GM12878 (cell line): ENCODE results near the gene PHF20. TPM values are rescaled to one million over a fixed set of nuclear protein-coding genes. Genes with fewer than 3 reads are reported as not detected.
A peak's percentile ranks its signal among the peaks of the same experiment; 100 is the strongest.

Experiments used
- ATAC-seq: fragments of 200-7000 bp; cut with Tn5 transposase; 3 replicates; pipeline ENCODE4 v1.9.1; 2020; ENCODE audit warnings: mild to moderate bottlenecking, moderate library complexity
- BruUV-seq: library from RNA; stranded (reverse); fragments of 400-500 nt; replicated peaks from 2 replicates; lab custom pipeline; 2021; lab: Mats Ljungman, UMichigan
- CTCF ChIA-PET: fragments of 300-600 bp; sonication (Branson Sonifier 250); formaldehyde crosslinking; extraction: SDS; loops from one replicate; lab custom pipeline; 2021; ENCODE audit warnings: inconsistent platforms; lab: Yijun Ruan, JAX
- POLR2A ChIA-PET: fragments of 350-600 bp; formaldehyde crosslinking; extraction: SDS; loops from one replicate; lab custom pipeline; 2021; ENCODE audit warnings: inconsistent platforms; lab: Charles Lee
- RAD21 ChIA-PET: fragments of 300-600 bp; sonication (Branson Sonifier 250); formaldehyde crosslinking; loops from one replicate; lab custom pipeline; 2023; ENCODE audit warnings: antibody characterized with exemption; ENCODE audit not compliant: unreplicated experiment; lab: Charles Lee
- SMC1A ChIA-PET: fragments of 300-600 bp; sonication (Branson Sonifier 250); formaldehyde crosslinking; loops from one replicate; lab custom pipeline; 2023; ENCODE audit not compliant: unreplicated experiment, uncharacterized antibody; lab: Charles Lee
- DNase-seq: peaks from one replicate; pipeline ENCODE4 v3.0.0-alpha.2; 2011; ENCODE audit warnings: low read depth, low spot score
- FAIRE-seq: peaks from 3 replicates; lab custom pipeline; 2011; peaks lifted over from hg19 to GRCh38; lab: Jason Lieb, UNC
- H2AFZ ChIP-seq: 2 replicates; pipeline ENCODE4 v1.6.0; 2011; ENCODE audit warnings: low read depth, low read length, control low read depth; ENCODE audit not compliant: control insufficient read depth
- H3K27ac ChIP-seq: 2 replicates; pipeline ENCODE4 v1.5.1; 2011; ENCODE audit warnings: control low read depth; ENCODE audit not compliant: control insufficient read depth, insufficient read depth
- H3K27me3 ChIP-seq, 2 experiments: replicated peaks in 1 of 2; 2 replicates each; pipeline versions ENCODE4 v1.6.0 to v1.6.1; 2011; ENCODE audit warnings: low read length in 1 of 2; ENCODE audit not compliant: control insufficient read depth in 2 of 2, insufficient read depth in 2 of 2
- H3K36me3 ChIP-seq, 2 experiments: 2 replicates each; pipeline ENCODE4 v1.5.1; 2011; ENCODE audit warnings: low read length in 1 of 2; ENCODE audit not compliant: control insufficient read depth in 2 of 2, insufficient read depth in 2 of 2
- H3K4me1 ChIP-seq: 2 replicates; pipeline ENCODE4 v1.6.1; 2011; ENCODE audit warnings: mild to moderate bottlenecking, low read length, moderate library complexity, mixed read lengths; ENCODE audit not compliant: control insufficient read depth, insufficient read depth
- H3K4me2 ChIP-seq: 2 replicates; pipeline ENCODE4 v1.6.0; 2011; ENCODE audit warnings: control low read depth; ENCODE audit not compliant: control insufficient read depth, insufficient read depth
- H3K4me3 ChIP-seq: fragments of 200-600 bp; sonication (generic); 2 replicates; pipeline ENCODE4 v1.5.1; 2016
- H3K79me2 ChIP-seq: 2 replicates; pipeline ENCODE4 v1.6.0; 2011; ENCODE audit warnings: low read length; ENCODE audit not compliant: control insufficient read depth, insufficient read depth
- H3K9ac ChIP-seq: 2 replicates; pipeline ENCODE4 v1.8.0; 2011; ENCODE audit warnings: low read length, control low read depth, mixed read lengths; ENCODE audit not compliant: control insufficient read depth, insufficient read depth
- H3K9me3 ChIP-seq: replicated peaks from 3 replicates; pipeline ENCODE4 v1.5.1; 2011; ENCODE audit warnings: mild to moderate bottlenecking, low read length; ENCODE audit not compliant: control insufficient read depth, insufficient read depth
- H4K20me1 ChIP-seq: 2 replicates; pipeline ENCODE4 v1.6.0; 2011; ENCODE audit not compliant: control insufficient read depth, insufficient read depth
- ASH2L ChIP-seq: fragments of 300-600, 200-600 bp; sonication (generic); IDR thresholded peaks from 2 replicates; pipeline ENCODE4 v1.6.1; 2017; ENCODE audit warnings: low read depth, mild to moderate bottlenecking, borderline replicate concordance
- BMI1 ChIP-seq: fragments of 450-650 bp; IDR thresholded peaks from 2 replicates; pipeline ENCODE4 v1.6.1; 2016; ENCODE audit warnings: mild to moderate bottlenecking, moderate library complexity, borderline replicate concordance
- KDM1A ChIP-seq: fragments of 200-600 bp; sonication (generic); IDR thresholded peaks from 2 replicates; pipeline ENCODE4 v1.6.1; 2016; ENCODE audit warnings: borderline replicate concordance
- MXI1 ChIP-seq: fragments of 150-350 bp; IDR thresholded peaks from 2 replicates; pipeline ENCODE4 v1.6.1; 2011; ENCODE audit warnings: low read depth, mild to moderate bottlenecking, inconsistent platforms, low read length, improper control_type of control experiment
- MYC ChIP-seq: IDR thresholded peaks from 2 replicates; pipeline ENCODE4 v1.6.1; 2011; ENCODE audit warnings: mild to moderate bottlenecking, low read length, moderate library complexity, inconsistent platforms; ENCODE audit not compliant: insufficient read depth, insufficient replicate concordance, insufficient read length, severe bottlenecking
- SPI1 ChIP-seq: IDR thresholded peaks from 2 replicates; pipeline ENCODE4 v1.6.1; 2011; ENCODE audit warnings: low read depth, mild to moderate bottlenecking, low read length, moderate library complexity, borderline replicate concordance; ENCODE audit not compliant: insufficient read depth
- TCF7 ChIP-seq: IDR thresholded peaks from 2 replicates; pipeline ENCODE4 v1.6.1; 2014; ENCODE audit warnings: antibody characterized with exemption, borderline replicate concordance
- WGBS: methylation state at CpG from one replicate; pipeline ENCODE4 v1.1.6; 2016; ENCODE audit warnings: low lambda C conversion rate; ENCODE audit not compliant: insufficient replicate concordance, insufficient coverage; ENCODE audit errors: missing lambda C conversion rate; 5-methylcytosine and 5-hydroxymethylcytosine counted together
- in situ Hi-C: fragments of 300-500 bp; cut with MboI; formaldehyde crosslinking; loops from 9 replicates; pipeline ENCODE4 v1.14.3; 2018; ENCODE audit warnings: mixed read lengths
- intact Hi-C: fragments of 100-400 bp; cut with micrococcal nuclease; formaldehyde crosslinking; loops from one replicate; pipeline ENCODE4 v1.14.2; 2022; ENCODE audit not compliant: unreplicated experiment
- polyA plus RNA-seq, 11 experiments: library from polyadenylated mRNA; depleted of rRNA in 4 of 11; unstranded in 6 of 11; stranded (reverse) in 5 of 11; fragments of >200 nt; fragmentation: Nextera tagmentation in 4 of 11; fragmentation: Illumina TruSeq in 1 of 11; extraction: Ambion mirVana in 4 of 11; extraction: Trizol in 1 of 11; gene quantifications; 1 replicate in 1 of 11; 2 replicates in 10 of 11; pipeline versions ENCODE4 v1.2.1 to v1.2.3, GENCODE V29; 2011 to 2016; ENCODE audit warnings: inconsistent platforms in 2 of 11, missing spikeins in 2 of 11, low read depth in 1 of 11
- total RNA-seq, 4 experiments: library from RNA; depleted of rRNA in 3 of 4; stranded (reverse); fragments of >200 nt in 3 of 4; fragmentation: Illumina TruSeq in 1 of 4; extraction: Trizol in 1 of 4; gene quantifications; 2 replicates each; pipeline versions ENCODE4 v1.2.1 to v1.2.3, GENCODE V29; 2013 to 2021
- TF ChIP-seq, protein P1 (sequence below): fragments of 450-650 bp; IDR thresholded peaks from 2 replicates; pipeline ENCODE4 v1.6.1; 2017; ENCODE audit warnings: low read depth, mild to moderate bottlenecking, moderate library complexity
- TF ChIP-seq, protein P2 (sequence below): IDR thresholded peaks from 2 replicates; pipeline ENCODE4 v1.6.1; 2012; ENCODE audit warnings: mild to moderate bottlenecking, low read depth, low read length

PHF20 gene
- total and polyA plus RNA-seq, 10 of the 15 experiments (the other 5 are each of a cell fraction or from before 2014, with no cell fraction given), result 31.6 to 91.2 (median 46.8) TPM

DNA sequence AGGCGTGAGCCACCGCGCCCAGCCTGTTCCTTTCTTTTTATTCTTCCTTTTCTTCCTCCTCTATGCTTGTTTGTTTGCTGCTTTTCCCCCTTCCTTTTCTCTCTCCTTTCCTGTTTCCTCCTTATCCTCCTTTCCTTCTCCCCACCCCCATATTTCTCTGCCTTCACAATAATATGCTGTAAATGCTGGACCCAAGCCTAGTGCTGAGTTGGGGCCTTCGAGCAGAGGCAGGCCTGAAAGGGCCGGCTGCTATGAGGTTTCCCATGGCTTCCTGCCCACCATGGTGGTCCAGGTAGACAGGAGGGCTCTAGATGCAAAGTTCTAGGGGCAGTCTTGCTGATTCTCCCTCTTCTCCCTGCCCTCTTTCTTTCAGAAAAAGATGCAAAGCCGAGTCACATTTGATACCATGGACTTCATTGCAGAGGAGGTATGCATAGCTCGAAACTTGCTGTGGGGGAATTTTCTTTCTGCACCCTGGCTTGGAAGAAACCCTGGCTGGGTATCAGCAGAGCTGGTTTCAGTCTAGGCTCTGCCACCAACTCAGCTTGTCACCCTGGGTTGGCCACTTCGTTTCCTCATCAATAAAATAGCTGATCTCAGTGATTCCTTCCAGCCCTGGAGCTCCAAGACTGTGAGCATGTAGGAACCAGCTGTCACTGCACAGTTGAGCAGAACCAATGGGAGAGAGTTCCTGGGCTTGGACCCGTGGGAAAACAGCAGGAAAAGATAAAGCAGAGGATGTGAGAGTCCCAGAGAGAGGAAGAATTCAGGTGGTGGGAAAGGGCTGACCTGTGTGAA lies 204.0 kb downstream of the PHF20 start (continued):
- TF ChIP-seq, protein P1, sequence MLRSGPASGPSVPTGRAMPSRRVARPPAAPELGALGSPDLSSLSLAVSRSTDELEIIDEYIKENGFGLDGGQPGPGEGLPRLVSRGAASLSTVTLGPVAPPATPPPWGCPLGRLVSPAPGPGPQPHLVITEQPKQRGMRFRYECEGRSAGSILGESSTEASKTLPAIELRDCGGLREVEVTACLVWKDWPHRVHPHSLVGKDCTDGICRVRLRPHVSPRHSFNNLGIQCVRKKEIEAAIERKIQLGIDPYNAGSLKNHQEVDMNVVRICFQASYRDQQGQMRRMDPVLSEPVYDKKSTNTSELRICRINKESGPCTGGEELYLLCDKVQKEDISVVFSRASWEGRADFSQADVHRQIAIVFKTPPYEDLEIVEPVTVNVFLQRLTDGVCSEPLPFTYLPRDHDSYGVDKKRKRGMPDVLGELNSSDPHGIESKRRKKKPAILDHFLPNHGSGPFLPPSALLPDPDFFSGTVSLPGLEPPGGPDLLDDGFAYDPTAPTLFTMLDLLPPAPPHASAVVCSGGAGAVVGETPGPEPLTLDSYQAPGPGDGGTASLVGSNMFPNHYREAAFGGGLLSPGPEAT, result no peak
- TF ChIP-seq TCF7, result no peak
- TF ChIP-seq BMI1, result no peak
- no peak for TF ChIP-seq SPI1

DNA sequence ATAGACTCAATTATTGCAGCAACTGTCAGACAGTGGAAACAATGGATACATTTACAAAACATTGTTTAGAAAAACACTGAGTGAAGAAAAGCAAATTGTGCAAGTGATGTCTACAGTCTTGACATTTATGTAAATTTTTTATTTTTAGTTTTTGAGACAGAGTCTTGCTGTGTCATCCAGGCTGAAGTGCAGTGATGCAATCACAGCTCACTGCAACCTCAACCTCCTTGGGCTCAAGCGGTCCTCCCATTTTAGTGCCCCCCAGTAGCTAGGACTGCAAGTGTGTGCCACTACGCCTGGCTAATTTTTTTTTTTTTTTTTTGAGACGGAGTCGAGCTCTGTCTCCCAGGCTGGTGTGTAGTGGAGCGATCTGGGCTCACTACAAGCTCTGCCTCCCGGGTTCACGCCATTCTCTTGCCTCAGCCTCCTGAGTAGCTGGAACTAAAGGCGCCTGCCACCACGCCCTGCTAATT lies 206.3 kb downstream of the PHF20 start:
- no TSS peak for BruUV-seq
- intact Hi-C loops, result no loop called here
- 17% methylated on average over 9 of the region's 9 CpGs for WGBS
- DNase-seq, result no peak
- no peaks in the 10 kb centered on the region for H3K4me1 ChIP-seq
- TF ChIP-seq ASH2L (no peak), MYC (no peak), KDM1A (no peak), MXI1 (no peak)
- TF ChIP-seq, protein P2, sequence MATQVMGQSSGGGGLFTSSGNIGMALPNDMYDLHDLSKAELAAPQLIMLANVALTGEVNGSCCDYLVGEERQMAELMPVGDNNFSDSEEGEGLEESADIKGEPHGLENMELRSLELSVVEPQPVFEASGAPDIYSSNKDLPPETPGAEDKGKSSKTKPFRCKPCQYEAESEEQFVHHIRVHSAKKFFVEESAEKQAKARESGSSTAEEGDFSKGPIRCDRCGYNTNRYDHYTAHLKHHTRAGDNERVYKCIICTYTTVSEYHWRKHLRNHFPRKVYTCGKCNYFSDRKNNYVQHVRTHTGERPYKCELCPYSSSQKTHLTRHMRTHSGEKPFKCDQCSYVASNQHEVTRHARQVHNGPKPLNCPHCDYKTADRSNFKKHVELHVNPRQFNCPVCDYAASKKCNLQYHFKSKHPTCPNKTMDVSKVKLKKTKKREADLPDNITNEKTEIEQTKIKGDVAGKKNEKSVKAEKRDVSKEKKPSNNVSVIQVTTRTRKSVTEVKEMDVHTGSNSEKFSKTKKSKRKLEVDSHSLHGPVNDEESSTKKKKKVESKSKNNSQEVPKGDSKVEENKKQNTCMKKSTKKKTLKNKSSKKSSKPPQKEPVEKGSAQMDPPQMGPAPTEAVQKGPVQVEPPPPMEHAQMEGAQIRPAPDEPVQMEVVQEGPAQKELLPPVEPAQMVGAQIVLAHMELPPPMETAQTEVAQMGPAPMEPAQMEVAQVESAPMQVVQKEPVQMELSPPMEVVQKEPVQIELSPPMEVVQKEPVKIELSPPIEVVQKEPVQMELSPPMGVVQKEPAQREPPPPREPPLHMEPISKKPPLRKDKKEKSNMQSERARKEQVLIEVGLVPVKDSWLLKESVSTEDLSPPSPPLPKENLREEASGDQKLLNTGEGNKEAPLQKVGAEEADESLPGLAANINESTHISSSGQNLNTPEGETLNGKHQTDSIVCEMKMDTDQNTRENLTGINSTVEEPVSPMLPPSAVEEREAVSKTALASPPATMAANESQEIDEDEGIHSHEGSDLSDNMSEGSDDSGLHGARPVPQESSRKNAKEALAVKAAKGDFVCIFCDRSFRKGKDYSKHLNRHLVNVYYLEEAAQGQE, result no peak
- TF ChIP-seq, all 136 proteins: peak for 0
- ChIA-PET SMC1A (interaction anchor here (1.9 kb wide), 1 partner anchor 12 kb away, joined by 4 read pairs; no protein-coding TSS in a partner anchor), RAD21 (interaction anchor here (1.1 kb wide), 1 partner anchor 168 kb away, joined by 3 read pairs; no protein-coding TSS in a partner anchor), POLR2A (no interaction called here), CTCF (interaction anchor here (0.9 to 9.2 kb wide), 3 partner anchors 10 to 160 kb away, joined by 3 to 73 read pairs (median 4); no protein-coding TSS in a partner anchor)
- no peaks in the 10 kb centered on the region for H3K79me2 ChIP-seq
- no peak overlapping the region for H3K9ac ChIP-seq
- FAIRE-seq (peak; percentile 41), ATAC-seq (0 out of 3 replicates have a peak, but pooled peaks have one; percentile 20)
- no peaks in the 10 kb centered on the region for H3K9me3 ChIP-seq
- no peaks in the 10 kb centered on the region for H4K20me1 ChIP-seq
- H3K27ac ChIP-seq, result no peak overlapping the region
- no peaks in the 10 kb centered on the region for H3K36me3 ChIP-seq
- H3K27me3 ChIP-seq, result no peaks in the 10 kb centered on the region
- no peak overlapping the region for H2AFZ ChIP-seq
- in situ Hi-C loops, result loop anchor here (25.0 kb wide), 1 partner anchor 459 kb away; no protein-coding TSS in a partner anchor
- H3K4me2 ChIP-seq, result no peak overlapping the region
- no peak overlapping the region for H3K4me3 ChIP-seq
